SW480 (cell line): ENCODE measurements around the gene MAP3K10.

Experiments
- DNase-seq: peaks from one replicate; pipeline ENCODE4 v3.0.0-alpha.2; 2016; ENCODE audit warnings: low spot score

Gene MAP3K10

DNA sequence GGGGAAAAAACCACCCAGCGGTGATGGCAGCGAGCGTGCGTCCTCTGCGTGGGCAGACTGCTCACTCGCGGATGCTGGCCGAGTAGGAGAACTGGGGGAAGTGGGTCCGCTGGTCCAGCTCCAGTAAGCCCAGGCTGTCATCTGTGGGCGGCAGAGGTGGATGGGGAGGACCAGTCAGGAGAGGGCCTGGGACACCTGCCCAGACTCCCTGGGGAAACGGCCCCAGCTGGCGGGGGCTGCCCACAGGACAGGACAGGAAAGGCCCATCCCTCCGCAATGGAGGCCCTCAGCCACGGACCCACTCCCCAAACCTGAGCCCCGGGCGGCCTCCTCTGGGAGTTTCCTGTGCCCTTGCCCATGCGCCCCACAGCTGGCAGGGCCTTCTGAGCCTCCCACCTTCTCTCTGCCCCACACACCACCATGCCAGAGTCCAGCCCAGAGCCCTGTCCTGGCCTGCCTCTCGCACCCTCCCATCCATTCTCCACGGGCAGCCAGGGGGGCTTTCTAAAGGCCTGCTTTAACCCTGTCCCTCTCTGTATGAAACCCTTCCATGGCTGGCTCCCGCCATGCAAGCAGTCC, 42.7 kb downstream of the MAP3K10 start:
- DNase-seq: no peak

DNA sequence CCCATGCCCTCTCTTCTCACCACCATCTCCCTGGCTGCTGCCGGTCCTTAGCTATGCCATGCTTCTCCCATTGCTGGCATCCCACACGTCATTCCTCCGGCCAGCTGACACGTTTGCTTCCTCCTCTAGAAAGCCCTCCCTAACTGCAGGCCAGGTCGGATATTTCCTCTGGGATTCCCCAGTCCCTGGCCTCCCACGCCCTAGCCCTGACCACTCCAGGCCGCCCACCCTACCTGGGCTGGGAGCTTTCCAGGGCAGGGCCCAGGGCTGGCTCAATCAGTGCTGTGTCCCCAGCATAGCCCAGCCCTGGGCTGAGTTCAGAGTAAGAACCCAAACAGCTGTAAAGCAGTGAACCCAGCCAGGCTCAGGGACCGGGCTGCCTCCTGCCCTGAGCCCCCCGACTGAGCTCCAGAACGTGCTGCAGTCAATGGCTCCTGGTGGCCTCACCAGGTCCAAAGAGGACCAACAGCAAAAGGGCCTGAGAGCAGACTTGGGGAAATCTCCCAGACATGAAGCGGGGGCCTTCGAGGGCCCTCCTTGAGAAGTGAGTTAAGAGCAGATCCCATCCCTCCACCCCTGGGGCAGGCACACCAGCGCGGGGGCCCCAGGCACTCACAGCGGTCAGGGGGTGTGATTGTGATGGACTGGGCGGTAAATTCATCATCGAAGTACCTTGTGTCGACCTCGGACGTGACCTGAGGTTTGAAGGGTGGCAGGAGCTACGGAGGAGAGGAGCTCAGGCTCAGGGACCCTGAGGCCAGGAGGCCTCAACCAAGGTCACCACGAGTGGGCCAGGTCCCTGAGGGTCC, 43.4 kb downstream of the MAP3K10 start:
- DNase-seq: no peak

DNA sequence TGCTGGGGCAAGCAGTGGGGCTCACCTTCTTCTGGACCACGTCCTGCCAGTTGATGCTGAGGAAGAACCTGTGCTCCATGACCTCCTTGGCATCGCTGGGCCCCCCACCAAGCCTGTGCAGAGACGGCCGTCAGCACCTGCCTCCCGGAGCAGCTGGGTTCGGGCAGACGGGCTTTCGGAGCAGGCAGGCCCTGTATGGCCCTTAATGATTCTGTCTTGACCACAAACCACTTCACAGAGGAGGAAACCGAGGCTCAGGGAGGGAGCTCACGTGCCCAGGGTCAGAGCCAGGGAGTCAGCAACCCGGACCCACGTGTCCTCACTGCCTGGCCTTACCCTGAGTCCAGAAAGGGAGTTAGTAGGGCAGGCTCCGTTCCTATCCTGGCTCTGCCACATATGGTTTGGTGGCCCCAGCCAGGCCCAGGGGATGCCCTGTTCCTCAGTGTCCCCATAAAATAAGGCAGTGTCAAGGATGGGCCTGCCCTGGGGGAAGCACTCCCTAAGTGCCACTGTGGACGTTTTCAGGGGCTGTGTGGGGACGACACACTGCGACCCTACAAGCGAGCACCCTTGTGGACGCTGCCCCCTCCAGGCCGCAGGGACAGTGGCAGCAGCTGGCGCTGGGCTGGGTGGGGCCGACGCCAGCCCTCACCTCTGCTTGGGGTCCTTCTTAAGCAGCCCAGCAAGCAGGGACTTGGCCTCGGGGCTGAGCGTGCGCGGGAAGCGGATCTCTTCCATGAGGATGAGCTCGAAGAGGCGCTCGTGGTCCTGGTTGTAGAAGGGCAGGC, 44.2 kb downstream of the MAP3K10 start:
- DNase-seq: no peak

DNA sequence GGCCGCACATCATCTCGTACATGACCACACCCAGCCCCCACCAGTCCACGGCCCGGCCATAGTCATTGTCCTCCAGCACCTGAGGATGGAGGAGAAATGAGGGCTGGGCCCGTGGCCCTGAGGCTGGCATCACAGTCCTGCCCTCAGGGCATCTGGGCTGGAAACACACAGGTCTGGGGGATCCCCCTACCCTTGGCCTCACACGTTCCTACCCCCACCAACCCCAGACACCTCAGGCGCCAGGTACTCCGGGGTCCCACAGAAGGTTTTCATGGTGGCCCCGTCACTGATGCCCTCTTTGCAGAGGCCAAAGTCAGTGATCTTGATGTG, 44.8 kb downstream of the MAP3K10 start:
- no peak for DNase-seq

DNA sequence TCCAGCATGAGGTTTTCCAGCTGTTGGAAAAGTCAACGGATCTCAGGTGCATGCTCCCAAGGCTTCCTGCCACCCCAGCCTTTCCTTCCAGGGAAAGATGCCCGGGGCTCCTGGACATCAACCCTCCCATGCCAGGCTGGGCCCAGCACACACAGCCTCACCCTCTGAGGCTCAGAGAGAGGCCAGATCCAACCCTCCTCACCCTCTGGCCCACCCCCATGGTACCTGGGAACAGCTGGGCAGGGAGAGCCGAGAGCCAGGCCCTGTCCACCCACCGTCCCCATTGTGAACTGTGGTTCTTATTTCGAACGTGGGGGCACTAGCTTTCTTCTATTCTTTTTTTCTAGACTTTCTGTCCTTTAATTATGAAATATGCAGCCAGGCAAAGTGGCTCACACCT, 45.1 kb downstream of the MAP3K10 start:
- DNase-seq: no peak

DNA sequence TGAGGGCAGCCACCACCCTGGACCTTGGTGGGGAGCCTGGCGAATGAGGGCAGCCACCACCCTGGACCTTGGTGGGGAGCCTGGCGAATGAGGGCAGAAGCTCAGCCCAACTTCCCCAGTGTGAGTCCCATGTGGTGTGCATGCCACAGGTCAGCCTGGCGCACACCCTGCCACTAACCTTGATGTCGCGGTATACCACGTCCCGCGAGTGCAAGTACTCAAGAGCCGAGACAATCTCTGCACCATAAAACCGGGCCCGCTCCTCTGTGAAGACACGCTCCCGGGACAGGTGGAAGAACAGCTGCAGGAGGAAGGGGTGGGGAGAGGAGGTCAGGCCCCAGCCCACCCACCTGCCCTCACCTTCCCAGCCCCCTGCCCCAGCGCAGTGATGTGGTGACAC, 46.6 kb downstream of the MAP3K10 start:
- no peak for DNase-seq

DNA sequence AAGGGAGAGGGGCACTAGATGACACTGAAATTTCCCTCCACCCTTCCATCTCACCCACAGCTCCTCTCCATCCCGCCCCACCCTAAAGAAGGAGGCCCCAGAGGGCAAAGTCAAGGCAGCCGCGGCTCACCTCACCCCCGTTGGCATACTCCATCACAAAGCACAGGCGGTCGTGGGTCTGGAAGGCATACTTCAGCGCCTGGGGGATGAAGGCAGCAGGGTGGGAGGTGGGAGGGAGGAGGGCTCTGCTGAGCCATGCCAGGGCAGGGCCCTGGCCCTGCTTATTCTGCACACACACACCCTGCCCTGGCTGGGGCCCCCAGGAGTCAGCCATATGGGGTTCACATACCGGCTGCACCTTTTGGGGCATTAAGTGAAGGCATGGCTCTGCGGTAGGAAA, 47.5 kb downstream of the MAP3K10 start:
- DNase-seq: no peak

DNA sequence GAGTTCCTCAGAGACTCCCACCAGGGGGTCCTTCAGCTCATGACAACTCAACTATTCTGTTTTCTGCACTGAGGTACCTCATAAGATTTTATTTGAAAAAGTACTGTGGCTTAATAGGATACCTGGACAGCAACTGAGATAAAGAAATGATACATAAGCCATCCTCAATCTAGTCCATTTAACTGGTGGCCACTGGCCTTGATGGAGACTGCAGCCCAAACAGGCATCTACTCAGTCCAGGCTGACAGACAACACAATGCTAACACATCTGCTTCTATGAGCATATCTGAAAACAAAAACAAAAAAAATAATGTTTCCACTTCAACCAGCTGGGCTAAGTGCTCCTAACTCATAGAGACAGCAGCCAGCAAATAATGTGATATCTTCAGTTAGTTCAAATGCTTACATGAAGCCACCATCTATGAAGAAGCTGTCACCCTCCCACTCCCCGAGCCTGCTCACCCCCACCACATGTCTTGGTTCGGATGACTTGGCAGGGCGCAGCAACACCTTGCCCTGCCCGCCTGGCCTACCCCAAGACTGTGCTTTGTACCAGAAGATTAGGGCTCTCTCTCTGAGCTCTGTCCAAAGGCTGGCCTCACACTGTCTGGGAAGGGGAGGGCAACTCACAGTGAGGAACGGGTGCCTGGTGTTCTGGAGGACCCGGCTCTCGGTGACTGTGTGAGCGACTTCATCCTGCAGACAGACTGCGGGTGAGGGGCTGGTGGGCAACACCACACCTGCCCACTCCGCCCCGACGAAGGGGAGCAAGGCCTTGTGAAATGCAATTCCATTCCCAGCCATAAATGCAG, 48.4 kb downstream of the MAP3K10 start:
- no peak for DNase-seq

DNA sequence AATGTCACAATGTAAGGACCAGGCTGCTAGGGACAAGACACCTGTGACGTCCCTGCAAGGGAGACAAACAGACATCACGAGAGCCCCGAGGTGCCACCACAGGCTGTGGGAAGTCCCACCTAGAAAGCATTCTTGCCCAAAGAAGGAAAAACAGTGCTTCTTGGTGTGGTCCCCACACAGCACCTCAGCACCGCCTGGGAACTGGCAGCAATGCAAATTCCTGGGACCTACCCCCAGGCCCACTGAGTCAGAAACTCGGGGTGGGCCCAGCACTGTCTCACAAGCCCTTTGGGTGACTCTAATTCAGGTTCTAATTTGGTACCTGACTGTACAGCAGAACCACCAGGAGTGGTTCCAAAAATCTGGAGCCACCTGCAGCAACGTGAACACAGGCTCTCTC, 49.1 kb downstream of the MAP3K10 start:
- no peak for DNase-seq

DNA sequence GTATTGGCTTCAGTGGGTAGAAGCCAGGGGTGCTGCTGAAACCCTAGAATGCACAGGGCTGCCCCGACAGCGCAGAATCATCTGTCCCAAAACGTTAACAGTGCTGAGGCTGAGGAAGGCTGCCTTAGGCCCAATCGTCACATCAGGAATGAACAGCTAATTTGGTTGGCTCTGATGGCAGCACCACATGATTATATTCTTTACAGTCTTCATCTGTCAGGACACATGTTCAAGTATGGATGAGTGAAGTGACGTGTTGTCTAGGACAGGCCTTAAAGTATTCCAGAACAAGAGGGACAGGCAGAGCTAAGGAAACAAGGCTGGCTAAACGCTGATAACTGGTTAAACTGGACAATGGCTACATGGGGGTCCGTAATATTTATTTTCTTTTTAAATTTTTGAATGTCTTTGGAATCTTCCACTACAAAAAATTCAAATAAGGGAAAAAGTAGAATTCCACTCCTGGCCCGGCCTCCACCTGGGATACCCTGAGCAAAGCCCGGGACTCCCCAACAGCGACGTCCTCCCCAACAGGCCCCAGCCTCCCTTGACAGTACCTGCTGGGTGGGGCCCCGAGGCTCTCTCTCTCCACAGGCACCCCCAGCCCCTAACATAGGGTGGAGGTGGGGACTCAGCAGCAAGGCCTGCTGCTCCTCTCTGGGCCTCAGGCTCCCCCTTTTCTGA, 50.0 kb downstream of the MAP3K10 start:
- DNase-seq: no peak

DNA sequence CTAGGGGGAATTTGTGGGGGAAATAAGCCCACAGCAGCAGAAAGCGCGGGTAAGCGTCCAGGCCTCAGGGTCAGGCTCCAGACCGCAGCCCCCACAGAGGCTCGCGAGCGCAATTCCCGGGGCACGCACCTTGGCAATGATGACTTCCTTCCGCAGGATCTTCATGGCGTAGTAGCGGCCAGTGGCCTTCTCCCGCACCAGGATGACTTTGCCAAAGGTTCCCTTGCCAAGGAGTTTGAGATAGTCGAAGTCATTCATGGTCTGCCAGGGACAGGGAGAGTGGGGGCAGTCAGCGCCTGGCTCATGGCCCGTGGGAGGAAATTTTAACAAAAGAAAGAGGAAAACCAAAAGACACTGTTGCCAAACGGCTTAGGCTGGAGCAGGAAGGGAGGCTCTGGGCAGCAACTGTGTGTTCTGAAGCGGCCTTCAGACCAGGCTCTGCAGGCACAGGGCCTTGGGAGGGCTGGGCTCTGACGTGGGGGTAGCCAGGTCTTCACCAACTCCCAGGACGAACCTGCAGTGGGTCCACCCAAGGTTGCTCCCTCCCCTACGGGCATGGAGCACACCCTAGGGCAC, 50.7 kb downstream of the MAP3K10 start:
- no peak for DNase-seq

DNA sequence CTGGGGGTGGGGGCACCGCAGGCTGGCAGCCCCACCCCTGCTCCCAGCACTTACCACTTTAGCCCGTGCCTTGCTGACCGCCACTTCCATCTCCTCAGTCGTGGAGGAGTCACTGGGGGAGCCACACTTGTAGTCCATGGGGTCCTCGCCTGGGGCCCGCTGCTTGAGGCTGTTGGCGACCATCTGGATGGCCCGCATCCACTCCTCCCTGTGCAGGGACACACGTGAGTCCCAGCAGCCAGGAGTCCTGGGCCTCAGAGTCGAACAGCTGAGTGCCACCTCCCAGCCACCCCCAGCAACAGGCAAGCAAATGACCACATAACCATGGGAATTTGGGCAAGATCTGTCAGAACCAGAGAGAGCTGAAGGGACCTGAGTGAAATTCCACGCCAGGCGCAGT, 51.3 kb downstream of the MAP3K10 start:
- no peak for DNase-seq

DNA sequence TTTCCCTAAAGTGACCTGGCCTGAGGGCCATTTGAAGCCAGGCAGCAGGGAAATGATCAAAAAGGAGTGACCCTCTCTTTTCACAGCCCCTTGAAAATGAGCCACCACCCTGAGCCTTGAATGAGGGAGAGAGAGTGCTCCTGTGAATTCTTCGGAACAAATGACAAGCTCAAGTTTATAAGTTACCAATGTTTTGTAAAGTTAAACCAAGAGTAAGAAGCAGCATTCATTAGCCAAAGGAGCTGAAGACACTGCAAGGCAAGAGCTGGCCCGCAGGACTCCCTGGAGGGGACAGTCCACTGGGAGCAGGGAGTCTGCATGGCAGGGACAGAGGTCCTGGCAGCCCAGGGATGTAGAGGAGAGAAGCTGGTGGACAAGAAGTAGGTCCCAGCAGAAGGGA, 52.0 kb downstream of the MAP3K10 start:
- no peak for DNase-seq

DNA sequence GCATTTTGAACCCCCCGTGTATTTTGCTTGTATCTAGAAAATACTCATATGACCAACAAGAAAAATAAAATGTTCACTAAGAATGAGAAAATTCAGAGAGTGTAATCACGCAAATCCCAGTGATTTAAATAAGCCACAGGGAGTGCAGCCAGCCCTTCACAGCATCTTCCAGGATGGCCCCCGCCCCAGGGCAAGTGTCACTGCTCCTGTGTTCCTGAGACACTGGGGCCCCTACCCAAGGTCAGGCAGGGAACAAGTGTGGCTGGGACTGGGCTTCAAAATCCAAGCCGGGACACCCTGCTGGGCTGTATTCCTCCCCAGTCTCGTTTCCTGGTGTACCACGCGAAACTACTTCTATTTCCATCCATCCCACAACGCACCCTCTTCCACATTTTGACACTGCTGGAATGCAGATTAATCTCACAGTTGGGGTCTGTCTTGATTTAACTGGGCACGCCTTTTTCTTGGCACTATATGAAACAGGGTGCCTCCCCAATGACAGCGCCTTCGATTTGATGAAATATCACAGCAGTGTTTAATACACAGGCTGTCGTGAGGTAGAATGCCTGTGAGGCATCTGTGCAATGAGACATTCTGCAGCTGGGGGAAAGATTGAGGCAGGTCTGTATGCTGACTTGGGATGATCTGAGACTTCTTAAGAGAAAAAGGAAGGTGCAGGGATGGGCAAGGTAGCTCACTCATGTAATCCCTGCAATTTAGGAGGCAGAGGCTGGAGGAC, 53.5 kb downstream of the MAP3K10 start:
- no peak for DNase-seq

DNA sequence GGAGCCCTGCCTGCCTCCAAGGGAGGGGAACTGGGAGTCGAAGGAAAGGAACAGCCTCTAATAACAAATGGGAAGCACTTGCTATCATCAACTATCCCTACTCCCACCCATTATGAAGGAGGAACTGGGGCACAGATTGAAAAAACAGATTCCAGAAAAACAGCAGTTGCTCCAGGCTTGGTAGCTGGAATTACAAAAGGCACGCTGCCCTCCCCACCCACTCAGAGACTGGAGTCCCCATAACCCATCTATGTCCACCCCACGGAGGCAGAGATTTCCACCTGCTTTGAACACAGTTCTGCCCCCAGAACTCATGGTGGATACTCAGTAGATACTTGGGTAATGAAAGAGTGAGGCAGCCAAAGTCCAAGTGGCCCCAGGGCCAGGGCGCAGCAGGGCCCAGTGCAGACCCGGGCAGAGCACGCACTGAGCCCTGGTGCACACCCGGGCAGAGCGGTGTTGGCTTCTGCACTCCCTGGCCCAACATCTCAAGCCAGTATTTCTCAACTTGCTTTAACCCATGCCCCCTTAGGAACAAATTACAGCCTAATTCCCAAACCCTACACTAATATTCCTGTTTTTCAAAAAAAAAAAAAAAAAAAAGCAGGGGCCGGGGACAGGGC, 54.4 kb downstream of the MAP3K10 start:
- DNase-seq: no peak

DNA sequence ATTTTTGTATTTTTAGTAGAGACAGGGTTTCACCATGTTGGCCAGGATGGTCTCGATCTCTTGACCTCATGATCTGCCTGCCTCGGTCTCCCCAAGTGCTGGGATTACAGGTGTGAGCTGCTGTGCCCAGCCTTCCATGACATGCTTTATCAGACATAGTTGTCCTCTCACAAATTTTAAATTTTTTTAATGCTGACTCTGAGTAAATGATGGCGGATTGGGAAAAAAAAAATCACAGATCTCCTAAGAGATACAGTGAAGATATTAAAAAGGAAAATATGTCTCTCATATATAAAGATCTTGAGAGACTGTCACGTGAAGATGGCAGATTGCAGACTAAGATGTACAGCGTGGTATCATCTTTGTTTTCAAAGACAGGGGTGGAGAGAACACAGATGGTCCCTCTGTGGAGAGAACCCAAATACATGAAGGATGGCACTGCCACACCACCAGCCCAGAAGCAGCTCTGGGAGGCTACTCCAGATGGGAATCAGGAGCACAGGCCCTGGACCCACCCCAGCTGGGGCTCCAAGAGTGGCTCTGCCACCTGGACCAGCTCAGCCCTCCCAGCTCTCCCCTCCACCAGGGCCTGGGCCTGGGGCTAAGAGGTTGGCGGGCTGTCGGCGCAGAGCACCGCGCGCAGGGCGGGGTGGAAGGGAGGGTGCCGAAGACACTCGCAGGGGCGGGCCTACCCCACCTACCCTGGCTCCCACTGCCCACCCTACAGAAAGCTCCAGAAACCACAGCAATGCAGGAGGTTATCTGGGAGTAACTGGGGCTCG, 55.3 kb downstream of the MAP3K10 start:
- DNase-seq: no peak

DNA sequence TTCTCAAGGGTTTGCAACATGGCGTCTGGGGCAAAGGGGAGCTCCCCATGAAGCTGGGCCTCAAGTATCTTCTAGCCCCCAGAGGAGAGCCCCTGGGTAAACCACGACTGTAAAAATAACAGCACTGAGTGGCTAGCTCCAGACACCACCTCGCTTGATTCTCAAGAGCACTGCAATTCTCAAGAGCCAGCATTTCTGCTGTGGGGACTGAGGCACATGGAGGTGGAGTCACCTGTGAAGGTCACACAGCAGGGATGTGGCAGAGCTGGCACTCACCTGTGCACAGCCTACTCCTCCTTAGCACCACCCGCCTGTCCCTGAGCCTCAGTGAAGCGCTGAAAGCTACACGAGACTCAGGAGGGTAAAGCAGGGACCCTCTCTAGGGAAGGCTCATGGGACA, 56.0 kb downstream of the MAP3K10 start:
- no peak for DNase-seq

DNA sequence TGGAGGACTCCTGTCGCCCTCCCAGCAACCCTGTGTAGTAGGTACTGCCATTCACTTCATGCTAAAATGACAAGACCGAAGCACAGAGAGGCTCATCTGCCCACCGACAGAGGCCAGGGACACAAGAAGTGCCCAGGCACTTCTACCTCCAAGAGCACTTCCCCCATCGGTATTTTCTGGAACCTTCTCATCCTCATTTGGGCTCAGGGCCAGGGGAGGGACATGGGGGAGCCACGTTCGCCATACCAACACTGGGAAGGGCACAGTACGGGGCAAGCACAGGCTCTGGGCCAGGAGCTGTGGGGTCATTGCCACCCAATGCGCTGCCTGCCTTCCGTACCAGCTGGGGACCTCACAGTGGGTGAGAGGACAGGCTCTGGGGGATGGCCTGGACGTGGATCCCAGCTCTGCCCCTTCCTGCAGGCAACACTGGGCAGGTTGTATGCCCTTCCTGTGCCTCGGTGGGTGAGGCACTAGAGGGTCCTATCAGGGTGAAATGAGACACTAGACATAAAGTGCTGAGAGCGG, 56.6 kb downstream of the MAP3K10 start:
- DNase-seq: no peak

DNA sequence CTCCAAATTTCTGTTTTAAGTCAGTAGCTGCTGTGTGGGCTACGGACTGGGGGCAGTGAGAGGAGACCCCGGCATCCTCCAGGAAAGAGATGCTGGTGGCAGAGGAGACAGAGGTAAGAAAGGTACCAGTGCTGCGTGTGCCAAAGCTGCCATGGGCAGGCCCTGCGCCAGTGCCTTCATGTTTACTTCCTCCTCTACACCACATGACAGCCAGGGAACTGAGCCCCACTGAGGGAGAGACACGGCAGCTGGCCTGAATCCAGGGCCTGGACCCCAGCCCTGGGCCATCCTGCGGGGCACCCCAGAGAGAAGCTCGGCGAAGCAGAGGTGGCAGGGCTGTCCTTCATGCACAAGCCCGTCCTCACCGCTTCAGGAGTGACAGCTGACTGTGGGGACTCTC, 58.0 kb downstream of the MAP3K10 start:
- DNase-seq: no peak
